ENCODE results near the gene APOD.

DNA sequence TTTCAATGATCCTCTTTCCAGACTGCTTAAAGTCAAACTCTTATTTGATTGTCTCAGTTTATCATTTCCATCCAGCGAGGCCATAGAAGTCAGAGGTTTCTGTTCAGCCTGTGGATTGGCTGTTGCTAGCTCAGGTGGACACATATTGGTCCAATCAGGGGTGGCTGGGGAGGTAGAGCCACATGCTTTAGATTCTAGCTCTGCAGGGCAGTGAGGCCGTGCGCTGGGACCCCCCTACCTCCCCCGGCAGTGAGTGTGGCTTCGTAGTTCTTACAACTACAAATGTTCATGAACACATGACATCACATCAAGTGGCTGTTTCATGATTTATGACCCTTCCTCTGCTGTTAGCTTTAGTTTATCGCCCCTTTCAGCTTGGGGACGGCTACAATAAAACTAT is 18.0 kb downstream of the APOD start:
- TF ChIP-seq, protein P1, sequence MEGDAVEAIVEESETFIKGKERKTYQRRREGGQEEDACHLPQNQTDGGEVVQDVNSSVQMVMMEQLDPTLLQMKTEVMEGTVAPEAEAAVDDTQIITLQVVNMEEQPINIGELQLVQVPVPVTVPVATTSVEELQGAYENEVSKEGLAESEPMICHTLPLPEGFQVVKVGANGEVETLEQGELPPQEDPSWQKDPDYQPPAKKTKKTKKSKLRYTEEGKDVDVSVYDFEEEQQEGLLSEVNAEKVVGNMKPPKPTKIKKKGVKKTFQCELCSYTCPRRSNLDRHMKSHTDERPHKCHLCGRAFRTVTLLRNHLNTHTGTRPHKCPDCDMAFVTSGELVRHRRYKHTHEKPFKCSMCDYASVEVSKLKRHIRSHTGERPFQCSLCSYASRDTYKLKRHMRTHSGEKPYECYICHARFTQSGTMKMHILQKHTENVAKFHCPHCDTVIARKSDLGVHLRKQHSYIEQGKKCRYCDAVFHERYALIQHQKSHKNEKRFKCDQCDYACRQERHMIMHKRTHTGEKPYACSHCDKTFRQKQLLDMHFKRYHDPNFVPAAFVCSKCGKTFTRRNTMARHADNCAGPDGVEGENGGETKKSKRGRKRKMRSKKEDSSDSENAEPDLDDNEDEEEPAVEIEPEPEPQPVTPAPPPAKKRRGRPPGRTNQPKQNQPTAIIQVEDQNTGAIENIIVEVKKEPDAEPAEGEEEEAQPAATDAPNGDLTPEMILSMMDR (IDR thresholded peaks at IDR 0.05): no peak
- no peak for TF ChIP-seq POLR2A (IDR thresholded peaks at IDR 0.05)
